Measurements from ENCODE around the gene LRP11. TPM values are rescaled to one million over a fixed set of nuclear protein-coding genes. Genes with fewer than 3 reads are reported as not detected.

The LRP11 gene
- total and polyA plus RNA-seq, 7 experiments from 2014 or later, result 0.76 to 3.7 (median 1.7) TPM

- no peaks in the 10 kb centered on the region for H3K9me3 Mint-ChIP-seq
- no peaks in the 10 kb centered on the region for H3K9me3 ChIP-seq (ENCODE audit: control insufficient read depth in 2 of 3, low read length in 3 of 3)
- no peaks in the 10 kb centered on the region for H3K4me1 ChIP-seq (ENCODE audit: control insufficient read depth in 2 of 2, insufficient read depth in 2 of 2, low read length in 2 of 2)
- intact Hi-C loops (cut with micrococcal nuclease), result no loop called here
- H3K27ac ChIP-seq (ENCODE audit: low read depth, low read length), result no peak overlapping the region
- H3K27me3 ChIP-seq (ENCODE audit: control insufficient read depth in 2 of 2, insufficient read depth in 2 of 2, low read length in 2 of 2), result no peaks in the 10 kb centered on the region
- H3K36me3 Mint-ChIP-seq, result peaks cover 0 to 26% (median 17%) of the 10 kb centered on the region in 5 donors
- no peaks in the 10 kb centered on the region for H3K27me3 Mint-ChIP-seq
- POLR2A ChIA-PET, result no interaction called here
- H3K27ac Mint-ChIP-seq, result peak overlapping the region in 2 of 9 donors; percentile 17 to 29
- no peak for ATAC-seq
- DNase-seq, result no peak
- peaks cover 0 to 12% (median 7%) of the 10 kb centered on the region in 7 donors for H3K4me1 Mint-ChIP-seq
- CTCF ChIA-PET, result no interaction called here
- no peak overlapping the region for H3K4me3 Mint-ChIP-seq
- no peak overlapping the region for H3K4me3 ChIP-seq (ENCODE audit: low read length)
- H3K36me3 ChIP-seq (ENCODE audit: control insufficient read depth in 2 of 3, insufficient read depth in 3 of 3, low read length in 3 of 3), result peaks cover 0 to 16% (median 3%) of the 10 kb centered on the region in 3 experiments
Measured at GRCh38 chr6:149771925-149772324, 92.2 kb downstream of the LRP11 start.

- Histone ChIP-seq H3K27me3 (ENCODE audit: control insufficient read depth in 2 of 2, insufficient read depth in 2 of 2, low read length in 2 of 2) (no peaks in the 10 kb centered on the region), H3K4me1 (ENCODE audit: control insufficient read depth in 2 of 2, insufficient read depth in 2 of 2, low read length in 2 of 2) (no peaks in the 10 kb centered on the region), H3K36me3 (ENCODE audit: control insufficient read depth in 2 of 3, insufficient read depth in 3 of 3, low read length in 3 of 3) (peaks cover 0 to 16% (median 3%) of the 10 kb centered on the region in 3 experiments), H3K27ac (ENCODE audit: low read depth, low read length) (no peak overlapping the region), H3K9me3 (ENCODE audit: control insufficient read depth in 2 of 3, low read length in 3 of 3) (peaks cover 0 to 4% (median 0%) of the 10 kb centered on the region in 3 experiments), H3K4me3 (ENCODE audit: low read length) (no peak overlapping the region)
- Mint-ChIP-seq H3K4me3 (no peak overlapping the region), H3K27ac (peak overlapping the region in 1 of 9 donors; percentile 62), H3K36me3 (peaks cover 0 to 31% (median 25%) of the 10 kb centered on the region in 5 donors), H3K27me3 (no peaks in the 10 kb centered on the region), H3K9me3 (peaks cover 0 to 5% (median under 1%) of the 10 kb centered on the region in 11 donors), H3K4me1 (peaks cover 0 to 12% (median 7%) of the 10 kb centered on the region in 7 donors)
- intact Hi-C loops (cut with micrococcal nuclease), result no loop called here
- DNase-seq, result no peak
- ChIA-PET CTCF (no interaction called here), POLR2A (no interaction called here)
- ATAC-seq, result no peak
Measured at GRCh38 chr6:149771185-149771584, 93.0 kb downstream of the LRP11 start.

DNA sequence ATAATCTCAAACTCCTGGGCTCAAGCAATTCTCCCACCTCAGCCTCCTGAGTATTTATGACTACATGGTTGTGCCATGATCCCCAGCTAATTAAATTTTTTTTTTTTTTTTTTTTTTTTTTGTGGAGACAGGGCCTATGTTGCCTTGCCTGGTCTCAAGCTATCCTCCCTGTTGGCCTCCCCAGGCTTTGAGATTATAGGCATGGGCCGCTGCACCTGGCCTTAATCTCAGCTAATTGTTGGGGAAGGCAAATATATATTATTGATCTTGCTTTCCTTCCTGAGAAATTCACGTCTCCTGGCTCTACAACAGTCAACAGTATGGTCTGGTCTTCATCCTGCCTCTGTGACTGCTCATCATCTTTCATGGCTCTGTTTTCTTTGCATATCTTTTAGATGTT lies 94.5 kb downstream of the LRP11 start:
- Histone ChIP-seq H3K27ac (ENCODE audit: low read depth, low read length) (no peak overlapping the region), H3K4me3 (ENCODE audit: low read length) (no peak overlapping the region), H3K9me3 (ENCODE audit: control insufficient read depth in 2 of 3, low read length in 3 of 3) (peaks cover 0 to 7% (median 0%) of the 10 kb centered on the region in 3 experiments), H3K4me1 (ENCODE audit: control insufficient read depth in 2 of 2, insufficient read depth in 2 of 2, low read length in 2 of 2) (no peaks in the 10 kb centered on the region), H3K36me3 (ENCODE audit: control insufficient read depth in 2 of 3, insufficient read depth in 3 of 3, low read length in 3 of 3) (peaks cover 0 to 17% (median 3%) of the 10 kb centered on the region in 3 experiments), H3K27me3 (ENCODE audit: control insufficient read depth in 2 of 2, insufficient read depth in 2 of 2, low read length in 2 of 2) (no peaks in the 10 kb centered on the region)
- Mint-ChIP-seq H3K4me1 (peaks cover 0 to 14% (median 7%) of the 10 kb centered on the region in 7 donors), H3K27ac (peak overlapping the region in 2 of 9 donors; percentile 7 to 70), H3K9me3 (peaks cover 0 to 9% (median 4%) of the 10 kb centered on the region in 11 donors), H3K36me3 (peaks cover 3 to 33% (median 26%) of the 10 kb centered on the region in 5 donors), H3K27me3 (no peaks in the 10 kb centered on the region), H3K4me3 (no peak overlapping the region)
- intact Hi-C loops (cut with micrococcal nuclease), result no loop called here
- CTCF ChIA-PET, result no interaction called here
- POLR2A ChIA-PET, result no interaction called here
- no peak for ATAC-seq
- no peak for DNase-seq

Other genes starting within 250 kb of the LRP11 start
- 10 to 100 TPM; 14.1 to 22.6 (median 16.7) TPM for gene KATNA1, start 215.6 kb downstream of the LRP11 start, total RNA-seq
- gene KATNA1, start 215.6 kb downstream of the LRP11 start, polyA plus RNA-seq, result 10 to 100 TPM; 21.7 to 32.8 TPM
- 10 to 100 TPM; 33.3 to 49.5 (median 44.6) TPM for gene LATS1, start 146.3 kb downstream of the LRP11 start, total RNA-seq
- gene LATS1, start 146.3 kb downstream of the LRP11 start, polyA plus RNA-seq, result 10 to 100 TPM; 14.2 to 17.7 TPM
- 10 to 100 TPM; 14.0 to 70.7 (median 60.2) TPM for gene NUP43, start 117.8 kb downstream of the LRP11 start, total RNA-seq
- 1 to 10 TPM; 5.1 to 6.6 TPM for gene NUP43, start 117.8 kb downstream of the LRP11 start, polyA plus RNA-seq
- 10 to 100 TPM; 26.6 to 84.9 (median 47.1) TPM for gene PCMT1, start 114.6 kb downstream of the LRP11 start, total RNA-seq
- gene PCMT1, start 114.6 kb downstream of the LRP11 start, polyA plus RNA-seq, result 100 to 1,000 TPM; 132 to 135 TPM
- gene RAET1E, start 33.8 kb upstream of the LRP11 start, total RNA-seq, result not detected
- gene RAET1E, start 33.8 kb upstream of the LRP11 start, polyA plus RNA-seq, result not detected
- not detected for gene RAET1G, start 58.8 kb upstream of the LRP11 start, total RNA-seq
- not detected for gene RAET1G, start 58.8 kb upstream of the LRP11 start, polyA plus RNA-seq
- 1 to 10 TPM in 1 of 5 experiments, under 1 TPM in 3, not detected in 1; 0.27 to 1.0 (median 0.65) TPM for gene ULBP2, start 77.7 kb upstream of the LRP11 start, total RNA-seq
- gene ULBP2, start 77.7 kb upstream of the LRP11 start, polyA plus RNA-seq, result under 1 TPM in 1 of 2 donors, not detected in 1; 0.56 TPM
- gene ULBP1, start 99.6 kb upstream of the LRP11 start, total RNA-seq, result 1 to 10 TPM in 1 of 5 experiments, not detected in 4; 1.4 TPM
- gene ULBP1, start 99.6 kb upstream of the LRP11 start, polyA plus RNA-seq, result not detected
- not detected for gene RAET1L, start 161.2 kb upstream of the LRP11 start, total RNA-seq
- gene RAET1L, start 161.2 kb upstream of the LRP11 start, polyA plus RNA-seq, result not detected
- gene ULBP3, start 204.8 kb upstream of the LRP11 start, total RNA-seq, result 1 to 10 TPM in 1 of 5 experiments, under 1 TPM in 1, not detected in 3; 0.42 to 1.5 TPM
- gene ULBP3, start 204.8 kb upstream of the LRP11 start, polyA plus RNA-seq, result under 1 TPM; 0.27 to 0.36 TPM